ENCODE measurements around the gene AK2. TPM values are rescaled to one million over a fixed set of nuclear protein-coding genes. Genes with fewer than 3 reads are reported as not detected.

Gene AK2
- total and polyA plus RNA-seq, 2 donors (not counting 1 experiment from before 2014, with no cell fraction given), result 66.8 to 109 TPM

GRCh38 chr1:32962248-32962896 is 74.3 kb downstream of the AK2 start:
- Histone ChIP-seq H3K27ac (ENCODE audit: low read length in 2 of 2) (peak overlapping the region in 1 of 2 donors; percentile 63), H3K4me3 (ENCODE audit: control extremely low read depth in 1 of 5, extremely low read depth in 1 of 5, insufficient read depth in 1 of 5, low read depth in 2 of 5, low read length in 4 of 5) (peak overlapping the region; percentile 66 to 94 (median 75))
- CTCF ChIA-PET, result interaction anchor here (0.7 to 1.5 kb wide), 3 partner anchors 19 to 441 kb away, joined by 3 to 6 read pairs (median 5); no protein-coding TSS in a partner anchor

More at GRCh38 chr1:32962248-32962896, 74.3 kb downstream of the AK2 start:
- peak; percentile 62 for DNase-seq
- POLR2A ChIA-PET, result interaction anchor here (0.7 to 1.0 kb wide), 3 partner anchors 18 to 35 kb away, joined by 3 to 4 read pairs (median 3); no protein-coding TSS in a partner anchor
- Histone ChIP-seq H4K20me1 (ENCODE audit: control insufficient read depth, insufficient read depth, low read length, poor library complexity, severe bottlenecking) (peaks cover 19% of the 10 kb centered on the region), H3K4me2 (replicated peaks; ENCODE audit: low read depth, low read length, poor library complexity, severe bottlenecking) (peak overlapping the region; percentile 92), H3K4me1 (ENCODE audit: control insufficient read depth in 2 of 2, insufficient read depth in 2 of 2, low read length in 2 of 2) (peaks cover 43 to 44% of the 10 kb centered on the region in 2 donors), H3K36me3 (replicated peaks in 1 of 2; ENCODE audit: control extremely low read depth in 1 of 2, control insufficient read depth in 1 of 2, extremely low read depth in 1 of 2, insufficient read depth in 2 of 2, low read length in 1 of 2) (no peaks in the 10 kb centered on the region), H3K79me2 (ENCODE audit: control insufficient read depth, insufficient read depth, low read length) (peaks cover 64% of the 10 kb centered on the region), H3K27me3 (replicated peaks in 1 of 4; ENCODE audit: control extremely low read depth in 1 of 4, control insufficient read depth in 3 of 4, insufficient read depth in 4 of 4, low read length in 3 of 4) (no peaks in the 10 kb centered on the region), H3K9ac (ENCODE audit: low read length) (peak overlapping the region; percentile 75), H2AFZ (ENCODE audit: insufficient read depth, low read depth, low read length, poor library complexity, severe bottlenecking) (peak overlapping the region; percentile 48), H3K9me3 (ENCODE audit: control extremely low read depth in 1 of 3, control insufficient read depth in 2 of 3, insufficient read depth in 1 of 3, low read length in 2 of 3) (peaks cover 0 to 6% (median 0%) of the 10 kb centered on the region in 3 donors)
- 49% methylated on average over 2 of the region's 6 CpGs for WGBS (ENCODE audit: insufficient coverage)
- peak overlapping the region; percentile 89 for H3K27ac Mint-ChIP-seq
- intact Hi-C loops (cut with micrococcal nuclease), result loop anchor here (5.0 kb wide), 3 partner anchors 145 to 310 kb away; partner anchors contain the start of genes RBBP4, S100PBP, TRIM62 and YARS1
- TF ChIP-seq EZH2 (IDR thresholded peaks at IDR 0.05; ENCODE audit: borderline replicate concordance, insufficient read depth, low read depth, low read length, poor library complexity, severe bottlenecking) (no peak), CTCF (IDR thresholded peaks at IDR 0.05) (no peak)
- H3K9me3 Mint-ChIP-seq (ENCODE audit: insufficient read depth), result no peaks in the 10 kb centered on the region
- ATAC-seq (ENCODE audit: low read depth), result no peak
- peak overlapping the region; percentile 91 for H3K4me3 Mint-ChIP-seq
- H3K4me1 Mint-ChIP-seq, result peaks cover 53% of the 10 kb centered on the region
- no peaks in the 10 kb centered on the region for H3K27me3 Mint-ChIP-seq
